NCI-H2196 treated with DMSO at 0.1 percent for 48 hours (cell line): ENCODE data around the gene RTF2.
"Not testable (repeated sequence)": the region's sequence is repeated elsewhere in the genome, so short reads cannot be mapped to it uniquely, and the experiment has no call there.

Experiments
- DNase-seq: peaks from one replicate; lab custom pipeline; 2025; ENCODE audit not compliant: unreplicated experiment; lab: John Stamatoyannopoulos, UW

The RTF2 gene

DNA sequence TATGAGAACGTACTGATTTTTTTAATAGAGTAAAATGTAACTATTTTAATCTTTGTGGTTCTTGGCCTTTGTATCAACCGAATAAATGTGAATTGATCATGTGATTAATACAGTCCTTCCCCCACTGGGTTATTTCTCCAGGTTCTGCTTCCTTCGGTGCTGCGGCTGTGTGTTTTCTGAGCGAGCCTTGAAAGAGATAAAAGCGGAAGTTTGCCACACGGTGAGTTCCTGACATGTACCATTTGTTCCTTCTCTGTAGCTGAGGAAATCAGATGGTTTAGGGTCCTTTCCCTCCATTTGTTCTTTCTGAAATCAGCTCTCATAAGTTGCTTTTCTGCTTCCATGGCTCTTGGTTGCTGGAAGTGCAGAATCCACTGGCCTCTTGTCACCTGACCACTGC lies 15.5 kb downstream of the RTF2 start:
- no peak for DNase-seq

DNA sequence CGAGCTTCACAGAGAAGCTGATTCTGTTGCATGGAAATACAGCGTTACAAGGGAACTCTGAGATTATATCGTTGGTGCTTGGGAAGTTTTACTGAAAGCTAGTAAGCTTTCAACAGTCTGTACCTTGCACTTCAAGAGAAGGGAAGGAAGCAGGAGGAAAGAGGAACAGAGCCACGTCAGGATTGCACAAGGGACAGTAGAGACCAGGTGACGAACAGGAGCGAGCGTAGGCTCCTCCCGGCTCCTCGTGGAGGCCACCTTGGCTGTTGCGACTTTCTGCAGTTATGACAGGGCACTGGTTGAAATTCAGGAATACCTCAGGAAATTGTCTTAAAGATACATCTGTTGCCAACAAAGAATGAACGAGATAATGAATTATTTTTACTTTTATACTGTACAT lies 18.8 kb downstream of the RTF2 start:
- no peak for DNase-seq

DNA sequence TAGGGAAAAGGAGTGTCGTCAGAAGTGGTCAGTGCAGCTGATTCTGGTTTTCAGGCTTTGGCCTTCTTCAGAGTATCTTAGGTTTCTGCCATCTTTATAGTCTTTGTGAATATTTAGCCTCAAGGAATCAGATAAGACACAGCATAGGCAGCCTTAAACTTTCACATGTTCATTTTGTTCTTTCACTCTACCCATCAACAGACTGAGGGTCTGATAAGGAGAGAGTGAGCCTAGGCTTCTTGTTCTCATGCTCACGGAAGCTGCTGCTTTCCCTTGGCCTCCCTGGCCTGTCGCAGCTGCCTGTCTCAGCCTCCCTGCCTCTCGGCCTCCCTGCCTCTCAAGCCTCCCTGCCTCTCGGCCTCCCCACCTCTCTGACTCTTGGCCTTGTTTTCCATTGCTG lies 20.1 kb downstream of the RTF2 start:
- DNase-seq: no peak

DNA sequence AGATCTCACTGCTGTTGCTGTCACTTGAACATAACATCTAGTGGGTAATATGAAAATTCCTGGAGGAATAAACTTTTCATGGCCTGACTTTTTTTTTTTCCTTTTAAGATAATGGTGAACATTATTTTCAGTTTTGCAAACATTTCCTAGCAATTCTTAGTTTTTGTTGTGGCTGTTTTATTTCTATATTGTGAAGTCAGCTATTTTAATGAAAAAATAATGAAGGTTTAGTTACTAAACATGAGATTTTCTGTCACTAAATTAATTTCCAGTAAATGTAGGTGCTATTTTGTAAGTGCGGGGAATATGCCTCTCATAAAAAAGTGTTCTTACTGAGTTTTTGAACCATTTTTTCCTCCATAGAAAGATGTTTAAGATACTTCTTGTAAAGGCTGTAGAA lies 32.7 kb downstream of the RTF2 start:
- no peak for DNase-seq

DNA sequence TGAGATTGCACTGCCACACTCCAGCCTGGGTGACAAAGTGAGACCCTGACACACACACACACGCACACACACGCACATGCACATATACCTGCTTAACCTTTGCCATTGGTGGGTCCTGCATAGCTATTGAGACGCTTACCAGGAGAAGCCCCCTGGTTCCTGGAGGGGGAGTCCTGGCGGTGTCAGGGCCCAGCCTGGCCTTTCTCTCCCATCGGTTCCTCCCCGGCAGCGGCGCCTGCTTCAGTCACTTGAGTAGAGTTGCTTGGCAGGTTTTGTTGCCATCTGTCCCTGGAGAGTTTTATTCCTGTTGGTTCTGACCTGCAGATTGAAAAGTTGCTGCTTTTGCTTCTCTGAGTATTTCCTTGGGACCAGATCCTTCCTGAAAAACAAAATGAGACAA lies 35.5 kb downstream of the RTF2 start:
- no peak for DNase-seq

DNA sequence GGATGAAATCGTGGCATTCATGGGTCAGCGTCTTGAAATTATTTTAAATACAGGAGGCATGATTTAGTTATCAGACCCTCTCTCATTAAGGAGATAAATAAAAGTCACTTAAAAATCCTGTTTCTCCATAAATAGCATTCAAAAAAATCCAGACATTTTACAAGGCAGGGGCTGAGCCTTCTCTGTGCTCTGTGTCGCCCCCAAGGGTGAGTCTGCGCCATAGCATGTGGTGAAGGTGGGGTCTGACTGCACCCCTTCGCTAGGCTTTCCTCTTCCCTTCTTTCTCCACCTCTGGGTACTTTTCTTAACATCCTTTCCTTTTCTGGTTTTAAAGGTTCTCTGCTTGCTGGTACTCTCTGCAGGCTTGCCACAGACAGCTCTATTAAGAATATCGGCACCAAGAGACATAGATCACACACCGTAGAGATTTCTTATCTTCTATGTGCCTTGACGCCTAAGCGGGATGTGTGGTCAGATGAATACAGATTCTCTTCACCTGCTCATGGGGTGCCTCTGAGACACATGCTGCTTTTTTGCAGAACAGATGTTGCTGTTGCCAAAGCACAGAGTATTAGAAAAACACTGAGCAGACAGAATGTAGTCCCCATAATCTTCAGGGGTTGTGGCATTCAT lies 36.1 kb downstream of the RTF2 start:
- DNase-seq: no peak

DNA sequence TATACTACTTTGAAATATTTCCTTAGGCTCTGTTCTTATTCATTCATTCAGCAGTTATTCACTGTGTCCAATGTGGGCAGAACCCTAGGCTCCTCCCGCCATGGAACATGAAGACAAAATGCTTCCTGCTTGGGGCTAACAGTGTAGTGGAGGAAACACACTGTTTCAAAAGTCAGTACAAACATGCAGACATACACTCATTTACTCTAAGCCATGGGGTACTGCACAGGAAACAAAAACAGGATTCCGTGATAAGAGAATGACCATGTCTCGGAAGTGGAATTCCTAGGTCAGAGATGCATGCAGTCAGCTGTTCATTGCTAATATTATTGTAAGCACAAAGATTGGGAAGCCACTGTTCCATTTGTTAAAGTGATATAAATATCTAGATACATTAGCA lies 37.7 kb downstream of the RTF2 start:
- DNase-seq: no peak

DNA sequence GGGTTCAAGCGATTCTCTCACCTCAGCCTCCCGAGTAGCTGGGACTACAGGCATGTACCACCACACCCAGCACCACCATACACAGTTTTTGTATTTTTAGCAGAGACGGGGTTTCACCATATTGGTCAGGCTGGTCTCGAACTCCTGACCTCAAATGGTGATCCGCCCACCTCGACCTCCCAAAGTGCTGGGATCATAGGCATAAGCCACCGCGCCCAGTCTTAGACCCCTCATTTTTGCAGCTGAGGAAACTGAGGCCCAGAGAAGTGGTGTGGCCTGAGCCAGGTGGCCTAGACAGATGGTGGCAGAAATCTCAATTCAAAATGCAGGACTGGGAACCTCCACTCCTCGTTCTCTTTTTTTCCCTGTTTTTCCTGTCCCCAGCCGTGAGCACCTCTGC lies 43.5 kb downstream of the RTF2 start:
- no peak for DNase-seq

DNA sequence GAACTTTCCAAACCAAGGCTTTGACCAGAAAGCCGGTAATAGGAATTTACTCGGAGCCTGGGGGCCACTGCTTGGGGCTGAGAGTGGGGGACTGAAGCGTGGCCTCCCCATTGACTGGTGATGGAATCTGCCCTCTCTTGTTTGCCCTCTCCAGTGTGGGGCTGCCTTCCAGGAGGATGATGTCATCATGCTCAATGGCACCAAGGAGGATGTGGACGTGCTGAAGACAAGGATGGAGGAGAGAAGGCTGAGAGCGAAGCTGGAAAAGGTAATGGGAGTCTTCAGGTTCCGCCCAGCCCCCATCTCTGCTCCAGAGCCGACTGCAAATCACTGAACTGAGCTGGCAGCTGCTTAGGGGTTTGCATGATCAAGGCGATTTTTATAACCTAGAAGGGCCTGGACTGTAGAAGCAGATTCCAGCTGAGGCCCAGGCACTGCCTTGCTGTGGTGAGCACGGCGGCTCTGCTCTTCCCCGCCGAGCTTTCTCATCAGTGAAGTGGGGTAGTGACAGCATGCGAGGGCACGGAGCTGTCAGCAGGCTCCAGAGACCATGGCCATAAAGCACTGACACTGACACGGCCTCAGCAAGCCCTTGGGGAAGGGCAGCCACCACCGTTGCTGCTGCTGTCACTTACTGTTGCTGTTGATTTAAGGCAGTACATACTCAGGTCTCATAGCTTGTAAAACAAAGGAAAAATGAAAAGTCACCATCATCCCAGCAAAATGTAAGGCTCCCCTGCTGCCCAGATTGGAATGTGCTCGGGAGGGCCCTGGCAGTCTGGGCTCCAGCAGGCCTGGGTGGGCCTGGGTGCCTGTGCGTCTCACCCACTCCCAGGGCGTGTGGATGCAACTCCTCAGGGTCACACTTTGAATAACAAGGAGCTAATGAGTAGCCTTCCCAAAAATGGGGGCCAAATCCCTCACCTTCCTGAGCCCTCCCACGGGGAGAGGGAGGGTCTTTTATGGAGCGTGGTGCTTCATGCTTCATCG lies 45.0 kb downstream of the RTF2 start:
- no peak for DNase-seq

DNA sequence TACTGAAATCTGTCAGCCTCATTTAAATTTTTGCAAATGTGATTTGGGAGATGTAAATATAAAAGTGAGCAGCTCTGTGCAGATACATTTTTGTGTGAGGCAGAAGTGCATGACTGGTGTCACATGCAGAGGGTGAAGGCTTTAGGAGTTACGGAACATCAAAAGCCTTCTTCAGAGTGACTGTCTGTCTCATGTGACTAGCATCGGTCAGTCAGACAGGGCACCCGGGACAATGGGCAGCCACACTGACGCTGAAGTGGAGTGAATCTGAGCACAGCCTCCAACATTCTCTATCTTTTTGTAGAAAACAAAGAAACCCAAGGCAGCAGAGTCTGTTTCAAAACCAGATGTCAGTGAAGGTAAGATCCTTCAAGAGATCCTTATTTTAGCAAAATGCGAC lies 48.2 kb downstream of the RTF2 start:
- no peak for DNase-seq

DNA sequence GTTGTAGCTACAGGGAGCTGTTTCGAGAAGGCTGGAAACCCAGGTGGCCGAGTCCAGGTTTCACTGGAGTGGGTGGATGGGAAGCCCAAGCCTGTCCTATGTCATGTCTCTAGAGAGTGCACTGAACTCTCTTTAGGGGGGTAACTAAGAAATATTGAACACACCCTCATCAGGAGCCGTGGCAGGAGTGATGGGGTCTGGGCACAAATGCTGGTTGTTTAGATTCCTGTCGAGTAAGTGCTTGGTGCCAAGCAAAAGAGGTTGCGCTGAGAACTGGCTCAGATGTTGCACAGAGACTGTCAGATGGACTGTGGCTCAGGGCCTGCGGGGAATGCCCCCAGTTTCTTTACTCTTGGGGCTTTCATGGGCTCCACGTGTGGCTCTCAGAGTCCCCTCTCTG lies 48.8 kb downstream of the RTF2 start:
- DNase-seq: no peak

DNA sequence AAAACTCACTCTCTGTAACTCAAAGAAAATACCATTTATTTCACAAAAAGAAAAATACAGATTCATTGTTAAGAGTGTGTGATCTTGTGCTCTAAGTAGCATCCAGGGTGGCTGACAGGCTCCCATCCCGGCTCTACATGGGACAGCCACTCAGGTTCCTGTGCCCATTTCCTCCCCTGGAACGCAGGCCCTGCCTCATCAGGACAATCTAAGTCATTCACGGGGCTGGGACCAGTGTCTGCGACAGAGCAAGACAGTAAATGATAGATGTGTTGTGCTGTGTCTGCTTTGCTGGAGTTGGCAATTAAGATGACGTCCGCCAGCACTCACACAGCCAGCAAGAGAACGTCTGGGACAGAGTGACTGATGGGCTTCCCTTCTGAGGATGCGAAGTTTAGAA lies 49.2 kb downstream of the RTF2 start:
- no peak for DNase-seq

DNA sequence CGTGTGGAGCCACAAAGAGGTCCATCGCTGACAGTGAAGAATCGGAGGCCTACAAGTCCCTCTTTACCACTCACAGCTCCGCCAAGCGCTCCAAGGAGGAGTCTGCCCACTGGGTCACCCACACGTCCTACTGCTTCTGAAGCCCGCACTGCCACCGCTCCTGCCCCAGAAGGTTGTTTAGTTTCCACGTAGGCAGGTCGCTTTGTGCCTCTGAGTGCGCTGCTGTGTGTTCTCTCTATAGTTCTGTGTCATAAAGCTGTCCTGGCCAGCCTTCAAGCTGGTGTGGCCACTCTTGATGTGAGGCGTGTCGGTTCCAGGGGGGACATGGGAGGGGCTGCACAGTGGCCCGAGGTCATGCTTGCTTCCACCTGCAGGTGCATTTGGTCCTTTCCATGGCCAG lies 49.7 kb downstream of the RTF2 start:
- DNase-seq: no peak

DNA sequence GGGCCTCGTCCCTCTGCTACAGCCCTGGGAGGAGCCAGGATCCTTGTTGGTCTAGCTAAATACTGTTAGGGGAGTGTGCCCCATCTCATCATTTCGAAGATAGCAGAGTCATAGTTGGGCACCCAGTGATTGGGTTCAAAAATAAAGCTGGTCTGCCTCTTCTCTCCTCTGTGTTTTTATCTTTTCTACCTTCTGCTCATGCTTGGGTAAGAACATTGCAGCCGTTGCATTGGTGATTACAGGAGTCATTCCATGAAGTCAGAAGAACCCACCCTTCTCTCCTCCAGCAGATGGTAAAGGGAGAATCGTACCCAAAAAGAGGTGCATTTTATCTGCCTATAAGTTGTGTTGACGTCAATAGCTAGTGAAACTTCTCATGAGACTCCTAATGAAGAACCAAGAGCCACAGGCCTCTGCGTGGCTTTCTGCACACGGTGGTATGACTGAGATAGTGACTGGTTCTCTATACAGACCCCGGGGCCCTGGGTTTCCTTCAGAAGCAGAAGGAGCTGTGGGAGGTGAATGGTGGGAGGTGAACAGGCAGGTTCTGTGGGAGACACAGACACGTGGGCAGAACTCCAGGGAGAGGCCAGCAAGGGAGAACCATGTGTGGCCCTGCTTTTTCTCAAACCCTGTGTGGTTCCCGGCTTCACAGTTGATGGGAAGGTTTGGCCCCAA lies 50.4 kb downstream of the RTF2 start:
- no peak for DNase-seq

DNA sequence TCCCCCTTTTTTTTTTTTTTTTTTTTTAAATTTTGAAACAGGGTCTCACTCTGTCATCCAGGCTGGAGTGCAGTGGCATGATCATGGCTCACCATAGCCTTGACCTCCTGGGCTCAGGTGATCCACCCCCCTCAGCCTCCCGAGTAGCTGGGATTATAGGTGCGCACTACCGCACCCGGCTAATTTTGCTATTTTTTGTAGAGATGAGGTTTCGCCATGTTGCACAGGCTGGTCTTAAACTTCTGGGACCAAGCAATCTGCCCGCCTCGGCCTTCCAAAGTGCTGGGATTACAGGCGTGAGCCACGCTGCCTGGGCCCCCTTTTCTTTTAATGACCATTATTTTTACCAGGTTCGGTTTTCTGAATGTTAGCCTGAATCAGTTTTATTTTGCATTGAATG lies 51.1 kb downstream of the RTF2 start:
- no peak for DNase-seq

DNA sequence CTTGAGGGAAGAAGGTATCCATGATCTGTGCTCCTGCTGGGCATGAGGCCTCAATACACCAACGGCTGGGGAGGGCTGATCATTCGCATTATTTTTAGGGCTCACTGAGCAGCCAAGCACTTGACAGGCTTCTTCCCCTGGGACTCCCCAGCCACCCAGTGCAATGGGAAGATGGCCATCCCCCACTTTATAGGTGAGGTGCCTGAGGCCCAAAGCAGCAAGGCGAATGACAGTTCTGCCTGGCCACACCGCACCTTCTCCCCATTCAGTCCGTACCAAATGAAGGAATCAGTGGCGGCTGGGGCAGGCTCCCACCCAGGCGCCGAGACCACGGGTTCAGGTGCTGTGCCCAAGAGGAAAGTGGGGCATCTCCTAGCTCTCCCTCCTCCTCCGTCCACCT lies 51.8 kb downstream of the RTF2 start:
- DNase-seq: no peak

DNA sequence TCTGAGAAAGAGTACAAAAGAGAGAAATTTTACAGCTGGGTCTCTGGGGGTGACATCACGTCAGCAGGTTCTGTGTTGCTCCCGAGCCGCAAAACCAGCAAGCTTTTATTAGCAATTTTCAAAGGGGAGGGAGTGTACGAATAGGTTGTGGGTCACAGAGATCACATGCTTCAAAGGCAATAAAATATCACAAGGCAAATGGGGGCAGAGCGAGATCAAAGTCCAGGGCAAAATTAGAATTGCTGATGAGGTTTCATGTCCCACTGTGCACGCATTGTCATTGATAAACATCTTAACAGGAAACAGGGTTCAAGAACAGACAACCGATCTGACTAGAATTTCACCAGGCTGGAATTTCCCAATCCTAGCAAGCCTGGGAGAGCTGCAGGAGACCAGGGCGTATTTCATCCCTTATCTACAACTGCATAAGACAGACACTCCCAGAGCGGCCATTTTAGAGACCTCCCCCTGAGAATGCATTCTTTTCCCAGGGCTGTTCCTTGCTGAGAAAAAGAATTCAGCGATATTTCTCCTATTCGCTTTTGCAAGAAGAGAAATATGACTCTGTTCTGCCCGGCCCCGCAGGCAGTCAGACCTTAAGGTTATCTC lies 52.4 kb downstream of the RTF2 start:
- DNase-seq: not testable (repeated sequence)

DNA sequence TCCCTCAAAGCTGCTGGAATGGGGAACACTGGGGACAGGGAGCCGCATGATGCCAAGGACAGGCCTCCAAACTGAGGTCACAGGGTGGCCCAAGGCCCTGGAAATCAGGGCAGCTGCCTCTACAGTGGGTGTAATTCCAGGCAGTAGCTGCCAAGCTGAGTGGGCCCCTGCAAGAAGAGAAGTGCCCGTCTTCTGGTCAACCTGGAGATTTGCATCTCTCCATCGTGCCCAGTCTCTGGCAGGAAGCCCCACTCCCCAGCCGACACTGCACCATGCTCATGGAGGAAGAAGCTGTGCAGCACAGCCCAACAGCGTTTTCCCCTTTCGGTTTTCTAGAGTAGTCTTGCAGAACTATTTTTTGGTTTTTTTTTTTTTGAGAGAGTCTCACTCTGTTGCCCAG lies 53.9 kb downstream of the RTF2 start:
- DNase-seq: no peak

DNA sequence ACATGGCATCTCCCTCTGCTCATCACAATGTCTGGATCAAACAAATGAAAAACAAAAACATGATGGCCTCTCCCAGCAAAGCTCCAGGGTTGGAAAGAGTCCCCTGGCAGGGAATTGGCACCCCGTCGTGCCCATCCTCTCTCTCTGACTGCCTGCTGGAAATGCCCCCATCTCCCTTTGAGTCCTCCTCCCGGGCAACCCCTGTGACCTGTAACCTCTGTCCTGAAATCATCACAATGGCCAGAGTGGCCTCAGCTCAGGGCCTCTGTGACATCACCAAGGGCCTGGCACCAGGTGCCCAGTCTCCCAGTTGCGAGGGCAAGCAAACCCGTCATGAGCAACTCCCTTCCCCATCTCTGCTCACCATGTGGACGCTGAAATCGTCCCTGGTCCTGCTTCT lies 56.0 kb downstream of the RTF2 start, which contains the start of gene FAM209A:
TSS of gene FAM209A (plus strand) at position 301 of the 400 bp plus-strand sequence. CDS start at position 366, 65 bp downstream.
- not testable (repeated sequence) for DNase-seq

DNA sequence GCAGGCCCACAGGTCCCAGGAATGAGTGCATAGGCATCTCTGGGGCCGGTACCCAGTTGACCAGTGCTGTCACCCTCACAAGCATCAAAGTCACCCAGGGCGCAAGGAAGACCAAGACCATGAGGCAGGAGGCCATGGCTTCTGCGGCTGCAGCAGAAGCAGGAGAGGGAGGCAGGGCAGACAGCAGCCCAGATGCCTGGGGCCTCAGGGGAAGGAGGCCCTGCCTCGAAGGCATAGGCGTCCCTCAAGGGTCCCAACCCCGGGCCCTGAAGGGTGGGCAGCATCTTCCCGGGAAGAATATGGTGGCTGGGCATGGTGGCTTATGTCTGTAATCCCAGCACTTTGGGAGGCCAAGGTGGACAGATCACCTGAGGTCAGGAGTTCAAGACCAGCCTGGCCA lies 59.1 kb downstream of the RTF2 start:
- no peak for DNase-seq

DNA sequence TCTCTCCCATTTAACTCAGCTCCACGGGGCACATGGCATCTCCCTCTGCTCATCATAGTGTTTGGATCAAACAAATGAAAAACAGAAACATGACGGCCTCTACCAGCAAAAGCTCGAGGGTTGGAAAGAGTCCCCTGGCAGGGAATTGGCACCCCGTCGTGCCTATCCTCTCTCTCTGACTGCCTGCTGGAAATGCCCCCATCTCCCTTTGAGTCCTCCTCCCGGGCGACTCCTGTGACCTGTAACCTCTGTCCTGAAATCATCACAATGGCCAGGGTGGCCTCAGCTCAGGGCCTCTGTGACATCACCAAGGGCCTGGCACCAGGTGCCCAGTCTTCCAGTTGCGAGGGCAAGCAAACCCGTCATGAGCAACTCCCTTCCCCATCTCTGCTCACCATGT lies 64.5 kb downstream of the RTF2 start, which contains the start of gene FAM209B:
TSS of gene FAM209B (plus strand) at position 301 of the 400 bp plus-strand sequence. CDS start at position 397, 96 bp downstream.
- not testable (repeated sequence) for DNase-seq
